BJ (cell line): Measurements from ENCODE around the gene FBXW8. TPM values are rescaled to one million over a fixed set of nuclear protein-coding genes. Genes with fewer than 3 reads are reported as not detected.

ENCODE experiments used
- CTCF ChIA-PET: fragments of 350-600 bp; formaldehyde crosslinking; extraction: SDS; loops from one replicate; lab custom pipeline; 2021; ENCODE audit warnings: antibody characterized with exemption, inconsistent platforms; lab: Yijun Ruan, JAX
- POLR2A ChIA-PET: fragments of 300-600 bp; sonication (Branson Sonifier 250); formaldehyde crosslinking; extraction: SDS; loops from one replicate; lab custom pipeline; 2021; ENCODE audit warnings: antibody characterized with exemption; lab: Charles Lee
- DNase-seq: peaks from one replicate; pipeline ENCODE4 v3.0.0-alpha.2; 2011; ENCODE audit warnings: low read depth
- H3K27me3 ChIP-seq: 2 replicates; pipeline ENCODE4 v1.6.0; 2011; ENCODE audit warnings: low read length; ENCODE audit not compliant: control insufficient read depth, insufficient read depth
- H3K36me3 ChIP-seq: 2 replicates; pipeline ENCODE4 v1.5.1; 2011; ENCODE audit warnings: low read length; ENCODE audit not compliant: control insufficient read depth, insufficient read depth
- H3K4me3 ChIP-seq: 2 replicates; pipeline ENCODE4 v1.5.1; 2011; ENCODE audit warnings: low read depth, mild to moderate bottlenecking, control low read depth, low read length
- CTCF ChIP-seq: IDR thresholded peaks from 2 replicates; pipeline ENCODE4 v1.5.1; 2011; ENCODE audit warnings: low read depth, mild to moderate bottlenecking, control low read depth, inconsistent platforms, low read length, moderate library complexity; ENCODE audit not compliant: insufficient read depth
- polyA plus RNA-seq: library from polyadenylated mRNA; depleted of rRNA; stranded (reverse); fragments of >200 nt; gene quantifications from 2 replicates; pipeline ENCODE4 v1.2.3, GENCODE V29; 2011

Gene FBXW8
- polyA plus RNA-seq, 1 experiment: 27.3 TPM

- Histone ChIP-seq H3K36me3 (peaks cover 1% of the 10 kb centered on the region; the same call in 1 of the 2 replicates), H3K27me3 (no peaks in the 10 kb centered on the region), H3K4me3 (no peak overlapping the region)
- ChIA-PET CTCF (interaction anchor here (0.6 kb wide), 1 partner anchor 36 kb away, joined by 4 read pairs; no protein-coding TSS in a partner anchor), POLR2A (no interaction called here)
- TF ChIP-seq CTCF: no peak
- DNase-seq: no peak
Observed at GRCh38 chr12:116959845-116960514, 49.2 kb downstream of the FBXW8 start.

DNA sequence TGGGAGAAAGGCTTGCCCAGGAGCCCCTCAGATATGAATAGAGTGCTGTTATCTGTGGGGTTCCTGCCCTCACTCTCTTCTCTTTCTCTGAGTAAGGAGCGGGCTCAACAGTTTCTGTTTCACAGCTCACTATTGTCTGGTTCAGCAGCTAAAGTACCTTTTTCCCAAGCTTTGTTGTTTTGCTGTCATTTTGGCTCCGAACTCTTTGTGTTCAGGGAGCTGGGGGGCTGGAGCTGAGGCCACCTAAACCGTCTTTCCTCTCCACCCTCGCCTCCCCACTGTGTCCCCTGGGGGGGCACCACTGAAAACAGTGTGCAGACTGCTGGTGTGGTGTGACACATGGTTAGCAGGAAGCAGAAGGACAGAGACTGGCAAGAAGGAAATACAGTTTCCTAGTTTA is 51.4 kb downstream of the FBXW8 start:
- peaks cover 2% of the 10 kb centered on the region for H3K36me3 ChIP-seq
- TF ChIP-seq CTCF: no peak
- CTCF ChIA-PET: interaction anchor here (1.2 kb wide), 1 partner anchor 9 kb away, joined by 3 read pairs; no protein-coding TSS in a partner anchor
- H3K27me3 ChIP-seq: no peaks in the 10 kb centered on the region
- POLR2A ChIA-PET: no interaction called here
- no peak overlapping the region for H3K4me3 ChIP-seq
- DNase-seq: no peak

DNA sequence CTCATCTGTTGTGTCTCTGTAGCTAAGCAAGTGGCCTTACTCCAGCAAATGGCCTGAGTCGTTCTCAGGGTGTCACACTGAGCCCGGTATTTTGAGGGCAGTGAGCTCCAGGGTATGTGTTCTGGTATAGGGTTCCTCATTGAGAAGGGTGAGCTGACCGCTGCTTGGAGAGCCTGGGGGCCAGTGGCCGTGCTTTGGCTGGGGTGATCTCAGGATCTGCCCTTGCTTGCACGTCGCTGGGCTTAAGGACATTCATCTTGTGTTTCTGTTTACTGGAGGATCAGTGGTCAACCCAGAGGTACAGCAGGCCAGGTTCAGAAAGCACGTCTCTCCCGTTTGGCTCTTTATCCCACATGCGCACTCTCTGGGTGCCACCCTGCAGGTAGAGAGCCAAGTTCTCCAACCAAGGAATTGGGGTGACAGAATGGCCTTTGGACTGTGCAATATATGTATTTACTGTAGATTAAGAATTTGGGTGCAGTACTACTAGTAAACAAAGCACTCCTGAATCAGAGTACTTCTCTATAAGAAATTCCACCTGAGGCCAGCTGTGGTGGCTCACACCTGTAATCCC is 52.1 kb downstream of the FBXW8 start:
- no peak for DNase-seq
- H3K4me3 ChIP-seq: no peak overlapping the region
- no peak for TF ChIP-seq CTCF
- peaks cover 3% of the 10 kb centered on the region for H3K36me3 ChIP-seq
- no peaks in the 10 kb centered on the region for H3K27me3 ChIP-seq
- ChIA-PET CTCF (interaction anchor here (1.2 kb wide), 1 partner anchor 9 kb away, joined by 3 read pairs; no protein-coding TSS in a partner anchor), POLR2A (no interaction called here)

DNA sequence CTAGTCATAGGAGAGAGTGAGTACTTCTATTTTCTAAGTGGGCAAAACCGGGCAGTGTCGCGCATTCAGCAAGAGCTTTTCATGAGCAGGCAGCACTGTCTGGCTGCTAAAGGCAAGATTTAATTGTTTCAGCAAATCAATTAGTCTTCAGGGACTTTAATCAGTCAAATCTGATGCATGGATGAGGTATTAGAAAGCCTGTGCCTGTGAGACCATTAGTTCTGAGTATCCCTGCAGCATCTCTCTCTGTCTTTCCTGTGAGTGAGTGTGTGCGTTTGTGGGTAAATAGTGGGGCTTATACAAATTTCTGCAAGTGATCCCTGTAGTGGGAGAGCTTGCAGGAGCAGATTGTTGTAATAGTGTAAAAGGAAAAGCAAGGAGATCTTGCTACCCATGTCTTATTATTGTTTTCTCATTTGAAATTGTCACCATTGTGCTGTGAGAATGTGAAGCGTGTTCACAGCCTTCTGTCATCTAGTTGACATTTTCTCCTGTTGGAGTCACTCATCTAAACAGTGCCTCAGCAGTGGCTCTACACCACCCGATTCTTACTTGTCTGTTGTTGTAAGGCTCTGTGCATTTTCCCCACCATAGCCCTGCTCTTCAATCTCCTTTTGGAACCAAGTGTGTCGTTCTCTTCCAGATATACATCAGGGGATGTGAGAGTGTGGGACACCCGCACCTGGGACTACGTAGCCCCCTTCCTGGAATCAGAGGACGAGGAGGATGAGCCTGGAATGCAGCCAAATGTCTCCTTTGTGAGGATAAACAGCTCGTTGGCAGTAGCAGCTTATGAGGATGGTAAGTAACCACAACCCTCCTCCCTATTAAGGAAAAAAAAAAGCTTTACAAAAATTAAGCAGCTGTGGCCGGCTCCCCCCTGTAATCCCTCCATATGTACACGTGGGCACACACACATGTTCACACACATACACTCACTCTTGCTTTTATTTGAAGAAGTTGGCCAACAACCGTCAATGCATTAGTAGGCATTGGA is 53.6 kb downstream of the FBXW8 start:
- no peak for DNase-seq
- TF ChIP-seq CTCF: no peak
- Histone ChIP-seq H3K27me3 (no peaks in the 10 kb centered on the region), H3K4me3 (no peak overlapping the region), H3K36me3 (peaks cover 2% of the 10 kb centered on the region)
- CTCF ChIA-PET: interaction anchor here (0.8 to 2.1 kb wide), 2 partner anchors 8 to 15 kb away, joined by 3 to 13 read pairs; no protein-coding TSS in a partner anchor
- POLR2A ChIA-PET: no interaction called here
